Measurements from ENCODE around the gene IL17RC.

DNA sequence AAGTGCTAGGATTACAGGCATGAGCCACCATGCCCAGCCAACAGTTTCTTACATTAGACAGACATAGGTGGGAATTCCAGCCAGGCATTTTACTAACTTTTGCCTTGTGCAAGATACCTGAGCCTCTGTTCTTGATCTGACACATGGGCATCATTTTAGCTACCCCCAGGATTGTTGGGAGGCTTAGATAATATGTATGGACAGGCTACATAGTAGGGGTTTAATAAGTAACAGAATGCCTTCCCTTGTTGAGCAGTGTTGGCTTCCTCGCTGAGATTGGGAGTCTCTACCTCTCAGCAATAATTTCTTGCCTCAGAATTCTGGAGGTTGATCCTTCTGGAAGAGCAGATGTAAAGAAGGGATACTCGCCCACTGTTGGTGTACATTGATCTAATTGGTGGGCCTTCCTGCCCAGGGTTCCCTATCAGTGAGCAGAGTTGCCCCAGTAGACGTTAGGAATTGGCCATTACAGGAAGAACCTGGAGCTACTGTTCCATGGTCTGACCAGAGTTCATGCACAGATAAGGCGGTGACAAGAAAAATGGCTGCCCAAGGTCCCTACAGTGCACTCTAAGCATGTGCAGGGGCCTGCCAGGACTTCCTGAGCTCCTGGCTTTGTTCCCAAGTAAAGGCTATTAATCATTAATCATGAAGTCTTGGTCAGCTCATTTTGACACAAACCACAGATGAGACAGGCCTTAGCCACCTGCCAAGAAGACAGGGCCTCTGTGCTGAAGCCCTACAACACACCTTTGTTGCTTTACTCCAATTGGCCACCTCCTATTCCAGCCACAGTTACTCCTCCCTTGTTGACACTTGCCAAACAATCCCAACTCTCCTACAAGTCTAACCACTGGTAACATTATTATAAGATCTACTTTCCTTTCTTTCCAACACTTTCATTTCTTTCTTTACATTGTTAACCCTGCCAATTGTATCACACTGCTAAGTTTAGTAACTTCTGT lies 19.2 kb upstream of the IL17RC start:
- TF ChIP-seq, protein P1, sequence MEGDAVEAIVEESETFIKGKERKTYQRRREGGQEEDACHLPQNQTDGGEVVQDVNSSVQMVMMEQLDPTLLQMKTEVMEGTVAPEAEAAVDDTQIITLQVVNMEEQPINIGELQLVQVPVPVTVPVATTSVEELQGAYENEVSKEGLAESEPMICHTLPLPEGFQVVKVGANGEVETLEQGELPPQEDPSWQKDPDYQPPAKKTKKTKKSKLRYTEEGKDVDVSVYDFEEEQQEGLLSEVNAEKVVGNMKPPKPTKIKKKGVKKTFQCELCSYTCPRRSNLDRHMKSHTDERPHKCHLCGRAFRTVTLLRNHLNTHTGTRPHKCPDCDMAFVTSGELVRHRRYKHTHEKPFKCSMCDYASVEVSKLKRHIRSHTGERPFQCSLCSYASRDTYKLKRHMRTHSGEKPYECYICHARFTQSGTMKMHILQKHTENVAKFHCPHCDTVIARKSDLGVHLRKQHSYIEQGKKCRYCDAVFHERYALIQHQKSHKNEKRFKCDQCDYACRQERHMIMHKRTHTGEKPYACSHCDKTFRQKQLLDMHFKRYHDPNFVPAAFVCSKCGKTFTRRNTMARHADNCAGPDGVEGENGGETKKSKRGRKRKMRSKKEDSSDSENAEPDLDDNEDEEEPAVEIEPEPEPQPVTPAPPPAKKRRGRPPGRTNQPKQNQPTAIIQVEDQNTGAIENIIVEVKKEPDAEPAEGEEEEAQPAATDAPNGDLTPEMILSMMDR (IDR thresholded peaks at IDR 0.05), result no peak
- TF ChIP-seq POLR2A (IDR thresholded peaks at IDR 0.05) (no peak), POLR2AphosphoS5 (IDR thresholded peaks at IDR 0.05) (peak in 2 of 3 donors; percentile 52 to 53)

Data from transverse colon (tissue), 4 donors.